Smooth muscle cell (in vitro differentiated cells): Measurements from ENCODE around the gene PAH. TPM values are rescaled to one million over a fixed set of nuclear protein-coding genes. Genes with fewer than 3 reads are reported as not detected.

Experiments
- DNase-seq: peaks from one replicate; lab custom pipeline; 2025; ENCODE audit not compliant: unreplicated experiment; lab: John Stamatoyannopoulos, UW
- H2AFZ ChIP-seq: fragments of 200-600 bp; sonication (generic); 2 replicates; pipeline ENCODE4 v1.6.0; 2016; ENCODE audit warnings: antibody characterized with exemption, low read depth, mild to moderate bottlenecking
- H3F3A ChIP-seq: fragments of 200-600 bp; sonication (generic); 2 replicates; pipeline ENCODE4 v1.6.0; 2017; ENCODE audit warnings: antibody characterized with exemption, low read depth
- H3K27ac ChIP-seq: fragments of 200-600 bp; sonication (generic); 2 replicates; pipeline ENCODE4 v1.5.1; 2016; ENCODE audit warnings: low read depth, mild to moderate bottlenecking
- H3K27me3 ChIP-seq: fragments of 200-600 bp; sonication (generic); 2 replicates; pipeline ENCODE4 v1.6.1; 2016; ENCODE audit warnings: low read depth, mild to moderate bottlenecking
- H3K36me3 ChIP-seq: fragments of 200-600 bp; sonication (generic); 2 replicates; pipeline ENCODE4 v1.5.1; 2016; ENCODE audit warnings: low read depth
- H3K4me1 ChIP-seq: fragments of 200-600 bp; sonication (generic); 2 replicates; pipeline ENCODE4 v1.5.1; 2016; ENCODE audit warnings: low read depth
- H3K4me2 ChIP-seq: fragments of 200-600 bp; sonication (generic); 2 replicates; pipeline ENCODE4 v1.6.0; 2016; ENCODE audit warnings: mild to moderate bottlenecking
- H3K4me3 ChIP-seq: fragments of 200-600 bp; sonication (generic); 2 replicates; pipeline ENCODE4 v1.5.1; 2016; ENCODE audit warnings: mild to moderate bottlenecking
- H3K79me2 ChIP-seq: fragments of 200-600 bp; sonication (generic); 2 replicates; pipeline ENCODE4 v1.6.0; 2016; ENCODE audit warnings: low read depth, mild to moderate bottlenecking
- H3K9ac ChIP-seq: fragments of 200-600 bp; sonication (generic); 2 replicates; pipeline ENCODE4 v1.6.0; 2016; ENCODE audit warnings: low read depth
- H3K9me3 ChIP-seq: fragments of 200-600 bp; sonication (generic); replicated peaks from 2 replicates; pipeline ENCODE4 v1.5.1; 2016; ENCODE audit warnings: low read depth
- H4K20me1 ChIP-seq: fragments of 200-600 bp; sonication (generic); 2 replicates; pipeline ENCODE4 v1.6.0; 2016; ENCODE audit warnings: low read depth
- CTCF ChIP-seq: fragments of 200-600 bp; sonication (generic); IDR thresholded peaks from 2 replicates; pipeline ENCODE4 v1.5.1; 2017; ENCODE audit warnings: borderline replicate concordance, mild to moderate bottlenecking, antibody characterized with exemption; ENCODE audit not compliant: insufficient read depth, poor library complexity, severe bottlenecking
- WGBS: methylation state at CpG from one replicate; pipeline ENCODE4 v1.1.7; 2016; ENCODE audit warnings: low lambda C conversion rate; 5-methylcytosine and 5-hydroxymethylcytosine counted together
- polyA plus RNA-seq: library from polyadenylated mRNA; unstranded; fragments of >200 nt; fragmentation: Nextera tagmentation; extraction: Ambion mirVana; gene quantifications from 2 replicates; pipeline ENCODE4 v1.2.1, GENCODE V29; 2016
- total RNA-seq: library from RNA; depleted of rRNA; stranded (reverse); fragments of >200 nt; gene quantifications from 2 replicates; pipeline ENCODE4 v1.2.3, GENCODE V29; 2014

Gene PAH
- total and polyA plus RNA-seq, 2 experiments from 2014 or later, result not detected

- Histone ChIP-seq H3K4me2 (no peak overlapping the region), H2AFZ (no peak overlapping the region), H3K27me3 (peaks cover 19% of the 10 kb centered on the region), H3K36me3 (no peaks in the 10 kb centered on the region), H3K4me1 (no peaks in the 10 kb centered on the region), H3F3A (no peaks in the 10 kb centered on the region), H3K9ac (no peak overlapping the region), H3K4me3 (no peak overlapping the region), H3K9me3 (no peaks in the 10 kb centered on the region), H4K20me1 (no peaks in the 10 kb centered on the region), H3K27ac (no peak overlapping the region), H3K79me2 (no peaks in the 10 kb centered on the region)
- no peak for TF ChIP-seq CTCF
- 80% methylated on average over 2 of the region's 2 CpGs for WGBS
- DNase-seq, result no peak
Observed at GRCh38 chr12:102913453-102914226, 3.4 kb downstream of the PAH start.

GRCh38 chr12:102912258-102912657 lies 4.8 kb downstream of the PAH start:
- Histone ChIP-seq H3K79me2 (no peaks in the 10 kb centered on the region), H3K9ac (no peak overlapping the region), H3K4me3 (no peak overlapping the region), H2AFZ (no peak overlapping the region), H3K27me3 (peaks cover 11% of the 10 kb centered on the region), H4K20me1 (no peaks in the 10 kb centered on the region), H3K36me3 (no peaks in the 10 kb centered on the region), H3K9me3 (no peaks in the 10 kb centered on the region), H3K4me1 (no peaks in the 10 kb centered on the region), H3F3A (no peaks in the 10 kb centered on the region), H3K27ac (no peak overlapping the region), H3K4me2 (no peak overlapping the region)
- DNase-seq, result no peak
- WGBS, result 83% methylated on average over 2 of the region's 2 CpGs
- no peak for TF ChIP-seq CTCF

GRCh38 chr12:102911320-102911719 lies 5.7 kb downstream of the PAH start:
- Histone ChIP-seq H3K27me3 (peaks cover 3% of the 10 kb centered on the region), H3K4me3 (no peak overlapping the region), H3K9ac (no peak overlapping the region), H3K79me2 (no peaks in the 10 kb centered on the region), H3F3A (no peaks in the 10 kb centered on the region), H3K9me3 (no peaks in the 10 kb centered on the region), H3K27ac (no peak overlapping the region), H4K20me1 (no peaks in the 10 kb centered on the region), H2AFZ (no peak overlapping the region), H3K36me3 (no peaks in the 10 kb centered on the region), H3K4me1 (no peaks in the 10 kb centered on the region), H3K4me2 (no peak overlapping the region)
- WGBS, result 89% methylated on average over 3 of the region's 3 CpGs
- no peak for DNase-seq
- TF ChIP-seq CTCF, result no peak

GRCh38 chr12:102910792-102911191 lies 6.3 kb downstream of the PAH start:
- H3K79me2 ChIP-seq, result no peaks in the 10 kb centered on the region
- no peak for TF ChIP-seq CTCF
- H3K9me3 ChIP-seq, result no peaks in the 10 kb centered on the region
- no peaks in the 10 kb centered on the region for H4K20me1 ChIP-seq
- H3K36me3 ChIP-seq, result no peaks in the 10 kb centered on the region
- no peak for DNase-seq
- H3K4me1 ChIP-seq, result no peaks in the 10 kb centered on the region
- H3K4me2 ChIP-seq, result no peak overlapping the region
- H3K9ac ChIP-seq, result no peak overlapping the region
- 94% methylated on average over 4 of the region's 4 CpGs for WGBS
- peaks cover 3% of the 10 kb centered on the region for H3K27me3 ChIP-seq
- no peak overlapping the region for H3K4me3 ChIP-seq
- H3K27ac ChIP-seq, result no peak overlapping the region
- no peaks in the 10 kb centered on the region for H3F3A ChIP-seq
- H2AFZ ChIP-seq, result no peak overlapping the region
